Stimulated activated CD4-positive, alpha-beta T cell treated with anti-CD3 and anti-CD28 coated beads, Interleukin-2, amount 100 ng/mL, for 24 hours (primary cell): Measurements from ENCODE around the gene CDH4.

ENCODE experiments used
- DNase-seq, 2 donors: peaks; one replicate each; pipeline ENCODE4 v3.0.0-alpha.2; 2020

Gene CDH4

GRCh38 chr20:61763740-61764400, 511.8 kb downstream of the CDH4 start:
- no peak for DNase-seq

GRCh38 chr20:61764471-61765025, 512.5 kb downstream of the CDH4 start:
- no peak for DNase-seq

DNA sequence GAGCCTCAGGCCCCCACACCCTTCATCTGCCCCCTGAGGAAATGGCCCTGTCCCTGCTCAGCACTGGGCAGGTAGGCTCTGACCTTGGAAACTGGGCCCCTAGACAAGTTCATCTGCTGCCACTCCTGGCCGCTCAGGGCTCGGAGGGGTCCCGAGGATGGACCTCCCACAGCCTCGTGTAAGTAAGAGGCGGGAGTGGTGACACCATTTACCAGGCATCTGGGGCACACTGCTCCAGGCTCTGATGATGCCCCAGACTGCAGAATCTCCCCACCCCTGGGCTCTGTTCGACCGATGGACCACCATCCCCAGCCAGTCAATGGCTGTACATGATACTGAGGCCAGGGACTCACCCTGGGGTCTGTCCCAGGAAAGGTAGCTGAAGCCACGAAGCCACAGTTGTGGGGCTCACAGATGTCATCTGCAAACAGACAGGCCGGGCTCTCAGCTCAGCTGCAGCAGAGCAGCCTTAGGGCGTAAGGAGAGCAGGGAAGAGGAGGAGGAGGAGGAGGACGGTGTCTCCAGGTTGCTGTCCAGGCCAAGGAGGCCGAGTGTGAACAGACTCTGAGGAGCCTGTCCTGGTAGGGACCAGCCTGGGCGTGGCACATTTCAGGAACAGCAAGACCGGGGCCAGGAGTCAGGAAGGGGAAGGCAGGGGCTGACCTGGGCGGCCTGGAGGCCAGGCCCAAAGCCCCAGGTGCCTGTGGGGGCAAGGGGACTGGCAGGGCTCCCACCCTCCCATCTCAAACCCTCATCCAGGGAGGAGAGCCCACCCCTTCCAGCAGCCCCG, 513.2 kb downstream of the CDH4 start:
- DNase-seq, result no peak

DNA sequence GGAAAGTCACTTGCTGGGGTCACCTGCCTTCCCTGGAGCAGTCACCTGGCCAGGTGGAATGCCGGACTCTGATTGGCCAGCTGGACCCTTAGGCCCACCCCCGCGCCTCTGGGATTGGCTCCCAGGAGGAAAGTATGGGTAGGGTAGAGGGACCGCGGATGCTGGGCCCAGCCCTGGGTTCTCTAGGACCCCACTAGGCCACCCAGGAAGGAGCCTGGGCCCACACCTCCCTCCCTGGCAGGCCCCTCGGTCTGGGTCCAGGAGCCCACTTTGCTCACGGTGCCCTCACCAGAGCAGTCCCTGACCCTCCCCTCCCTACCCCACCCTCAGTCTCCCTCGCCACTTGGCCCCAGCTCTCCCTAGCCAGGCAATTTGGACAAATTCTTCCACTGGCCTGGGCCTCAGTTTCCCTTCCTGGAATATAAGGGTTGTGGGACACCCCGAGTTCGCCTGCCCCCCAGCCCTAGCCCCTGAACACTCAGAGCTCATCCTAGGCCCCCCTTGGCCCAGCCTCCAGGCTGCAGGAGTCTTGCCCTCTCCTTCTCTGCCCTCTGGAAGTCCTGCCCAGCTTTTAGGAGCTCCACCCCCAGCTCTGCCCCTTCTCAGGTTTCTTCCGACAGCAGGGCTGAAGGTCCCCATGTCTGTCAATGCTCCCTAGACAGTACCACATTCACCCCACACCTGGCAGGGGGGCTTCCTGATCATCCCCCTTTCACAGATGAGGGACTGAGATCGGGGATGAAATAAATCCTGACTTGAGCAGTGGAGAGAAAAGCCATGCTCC, 514.0 kb downstream of the CDH4 start:
- DNase-seq, result peak in 1 of 2 donors; percentile 5

GRCh38 chr20:61766921-61767610, 515.0 kb downstream of the CDH4 start:
- DNase-seq, result no peak

GRCh38 chr20:61767761-61768494, 515.9 kb downstream of the CDH4 start:
- DNase-seq, result no peak

GRCh38 chr20:61768571-61769285, 516.7 kb downstream of the CDH4 start:
- DNase-seq, result no peak

GRCh38 chr20:61769286-61769832, 517.3 kb downstream of the CDH4 start:
- no peak for DNase-seq

GRCh38 chr20:61770113-61770585, 518.1 kb downstream of the CDH4 start:
- DNase-seq, result no peak

DNA sequence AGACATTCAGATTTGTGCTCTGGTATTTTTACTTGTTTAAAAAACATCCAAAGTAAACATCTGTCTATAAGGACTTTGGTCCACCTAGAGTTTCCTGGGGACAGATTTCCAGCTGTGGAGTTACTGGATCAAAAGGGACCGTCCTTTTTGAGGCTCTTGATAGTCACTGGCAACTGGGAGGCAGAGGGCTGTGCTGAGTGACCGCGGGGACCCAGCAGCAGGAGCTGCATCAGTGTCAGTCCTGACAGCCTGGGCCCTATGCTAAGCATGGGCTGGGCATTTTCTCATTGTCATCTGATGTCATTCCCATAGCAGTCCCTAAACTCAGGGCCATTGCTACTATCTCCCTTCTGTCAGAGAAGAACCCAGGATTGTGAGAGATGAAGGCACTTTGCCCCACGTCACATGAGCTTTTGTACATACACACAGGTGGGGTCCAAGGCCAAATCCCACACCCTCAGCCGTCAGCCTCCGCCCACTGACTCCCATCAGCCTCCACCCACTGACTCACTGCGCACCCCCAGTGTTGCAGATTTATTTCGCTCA, 519.8 kb downstream of the CDH4 start:
- DNase-seq, result no peak

- DNase-seq, result no peak
Observed at GRCh38 chr20:61772828-61773631, 521.0 kb downstream of the CDH4 start.

DNA sequence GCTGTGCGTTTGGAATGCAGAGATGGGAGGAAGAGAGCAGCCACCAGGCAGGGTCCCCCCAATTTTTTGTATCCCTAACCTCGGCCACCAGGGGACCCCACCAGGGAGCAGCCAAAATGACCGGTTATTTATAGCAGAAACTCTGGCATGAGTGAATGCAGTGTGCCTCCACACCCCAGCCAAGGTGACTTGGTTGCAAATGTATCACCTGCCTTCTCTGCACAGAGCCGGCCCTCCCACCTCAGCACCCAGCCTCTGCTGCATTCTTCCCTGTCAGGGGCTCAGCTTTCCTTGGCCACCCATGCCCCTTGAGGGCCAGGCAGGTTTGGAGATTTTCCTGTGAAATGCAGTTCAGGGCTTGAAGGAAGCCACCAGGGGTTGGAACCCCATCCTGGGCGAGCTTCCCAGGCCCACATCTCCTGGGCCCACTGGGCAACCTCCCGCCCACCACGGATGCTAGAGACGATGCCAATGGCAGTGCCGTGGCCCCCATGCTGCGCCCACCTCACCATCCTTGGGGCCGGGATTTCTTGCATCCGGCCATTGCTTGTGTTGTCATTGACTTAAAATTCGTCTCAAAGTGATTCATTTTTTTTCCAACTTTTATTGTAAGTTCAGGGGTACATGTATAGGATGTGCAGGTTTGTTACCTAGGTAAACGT, 522.0 kb downstream of the CDH4 start:
- DNase-seq, result no peak

- no peak for DNase-seq
Observed at GRCh38 chr20:61775423-61775822, 523.4 kb downstream of the CDH4 start.

GRCh38 chr20:61776491-61777075, 524.5 kb downstream of the CDH4 start:
- DNase-seq, result no peak

DNA sequence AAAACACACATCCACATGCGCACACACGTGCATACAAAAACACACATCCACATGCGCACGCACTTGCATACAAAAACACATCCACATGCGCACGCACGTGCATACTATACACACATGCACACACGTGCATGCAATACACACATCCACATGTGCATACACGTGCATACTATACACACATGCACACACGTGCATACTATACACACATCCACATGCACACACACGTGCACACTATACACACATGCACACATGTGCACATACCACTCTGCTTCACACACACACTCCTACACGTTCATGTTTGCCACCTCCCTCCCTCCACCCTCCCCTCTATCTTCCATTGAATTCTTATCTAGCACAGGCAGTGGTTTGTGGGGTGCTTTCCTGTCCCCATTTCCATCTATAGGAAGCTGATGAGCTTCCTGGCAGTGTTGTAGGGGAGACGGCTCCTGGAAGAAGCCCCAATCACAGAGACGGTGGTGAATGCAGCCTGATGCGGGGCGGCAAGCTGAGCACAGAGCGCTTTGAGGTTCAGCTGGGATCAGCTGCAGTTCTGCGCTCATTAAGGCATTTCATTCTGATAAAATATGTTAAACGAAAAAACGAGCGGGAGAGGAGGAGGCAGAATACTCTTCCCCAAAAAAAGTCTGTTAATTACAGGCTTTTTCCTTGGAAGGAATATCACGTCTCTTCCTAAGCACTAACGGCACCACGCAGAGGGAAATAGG, 525.9 kb downstream of the CDH4 start:
- no peak for DNase-seq

- DNase-seq, result no peak
Observed at GRCh38 chr20:61778495-61778863, 526.4 kb downstream of the CDH4 start.

DNA sequence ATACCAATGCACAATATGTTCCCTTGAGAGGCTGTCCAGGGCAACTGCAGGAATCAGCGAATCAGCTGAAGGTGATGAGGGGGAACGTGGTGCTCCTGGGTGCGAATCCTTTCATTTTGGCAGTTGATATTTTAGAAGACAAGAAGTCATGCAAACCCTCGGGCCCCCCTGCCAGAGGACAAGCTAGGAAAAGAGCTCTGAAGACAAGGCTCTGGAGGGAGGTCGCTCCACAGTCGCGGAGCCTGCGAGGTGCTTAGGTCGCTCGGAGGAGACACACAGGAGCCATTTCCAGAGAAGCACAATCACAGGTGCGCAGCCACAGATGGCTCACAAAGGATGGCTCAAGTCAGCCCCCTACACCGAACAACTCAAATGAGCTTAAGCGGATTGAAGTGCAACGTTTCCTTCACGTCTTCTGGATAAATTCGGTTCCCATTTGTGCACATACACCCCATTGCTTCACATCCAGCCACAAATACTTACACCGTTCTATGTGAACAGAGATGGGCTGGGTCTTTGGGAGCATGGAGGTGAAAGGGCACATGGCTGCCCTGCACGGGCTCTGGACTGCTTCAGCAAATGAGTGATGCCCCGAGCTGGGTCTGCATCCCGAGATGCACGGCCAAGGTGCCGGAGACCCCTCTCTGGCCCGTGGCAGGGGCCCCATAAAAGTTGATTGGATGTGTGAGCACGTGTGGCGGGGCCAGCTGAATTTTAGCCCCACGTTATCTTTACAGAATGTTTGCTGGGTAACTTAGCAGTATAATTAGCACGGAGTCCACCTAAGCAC, 527.3 kb downstream of the CDH4 start:
- no peak for DNase-seq
